Neutrophil (primary cell): ENCODE data around the gene TRIM24.

Source experiments
- H3K27ac ChIP-seq: fragments of 200-600 bp; sonication (generic); 2 replicates; pipeline ENCODE4 v1.5.1; 2016; ENCODE audit warnings: mild to moderate bottlenecking, moderate library complexity
- H3K27me3 ChIP-seq: fragments of 200-600 bp; sonication (generic); 2 replicates; pipeline ENCODE4 v1.6.0; 2016; ENCODE audit warnings: mild to moderate bottlenecking
- H3K36me3 ChIP-seq: fragments of 200-600 bp; sonication (generic); 2 replicates; pipeline ENCODE4 v1.5.1; 2017
- H3K4me1 ChIP-seq, 2 experiments: fragments of 200-600 bp in 1 of 2; sonication (generic) in 1 of 2; 1 replicate in 1 of 2; 2 replicates in 1 of 2; pipeline versions ENCODE4 v1.5.1 to v1.6.1; 2013 to 2016; ENCODE audit warnings: low read depth in 1 of 2, low read length in 1 of 2, mild to moderate bottlenecking in 1 of 2, moderate library complexity in 1 of 2; ENCODE audit not compliant: control insufficient read depth in 1 of 2, insufficient read depth in 1 of 2
- H3K4me3 ChIP-seq, 2 experiments: fragments of 200-600 bp in 1 of 2; sonication (generic) in 1 of 2; 1 replicate in 1 of 2; 2 replicates in 1 of 2; pipeline ENCODE4 v1.5.1; 2013 to 2016; ENCODE audit warnings: low read depth in 1 of 2, low read length in 1 of 2, mild to moderate bottlenecking in 1 of 2, moderate library complexity in 1 of 2
- H3K9me3 ChIP-seq: fragments of 200-600 bp; sonication (generic); 2 replicates; pipeline ENCODE4 v1.5.1; 2016
- TF ChIP-seq, protein P1 (sequence below): fragments of 200-600 bp; sonication (generic); IDR thresholded peaks from 2 replicates; pipeline ENCODE4 v1.5.1; 2016; ENCODE audit warnings: antibody characterized with exemption

The TRIM24 gene

GRCh38 chr7:138519061-138519798 is 59.2 kb downstream of the TRIM24 start:
- Histone ChIP-seq H3K27me3 (no peaks in the 10 kb centered on the region), H3K36me3 (peaks cover 34% of the 10 kb centered on the region), H3K9me3 (no peaks in the 10 kb centered on the region), H3K27ac (no peak overlapping the region), H3K4me3 (no peak overlapping the region), H3K4me1 (no peaks in the 10 kb centered on the region)
- TF ChIP-seq, protein P1, sequence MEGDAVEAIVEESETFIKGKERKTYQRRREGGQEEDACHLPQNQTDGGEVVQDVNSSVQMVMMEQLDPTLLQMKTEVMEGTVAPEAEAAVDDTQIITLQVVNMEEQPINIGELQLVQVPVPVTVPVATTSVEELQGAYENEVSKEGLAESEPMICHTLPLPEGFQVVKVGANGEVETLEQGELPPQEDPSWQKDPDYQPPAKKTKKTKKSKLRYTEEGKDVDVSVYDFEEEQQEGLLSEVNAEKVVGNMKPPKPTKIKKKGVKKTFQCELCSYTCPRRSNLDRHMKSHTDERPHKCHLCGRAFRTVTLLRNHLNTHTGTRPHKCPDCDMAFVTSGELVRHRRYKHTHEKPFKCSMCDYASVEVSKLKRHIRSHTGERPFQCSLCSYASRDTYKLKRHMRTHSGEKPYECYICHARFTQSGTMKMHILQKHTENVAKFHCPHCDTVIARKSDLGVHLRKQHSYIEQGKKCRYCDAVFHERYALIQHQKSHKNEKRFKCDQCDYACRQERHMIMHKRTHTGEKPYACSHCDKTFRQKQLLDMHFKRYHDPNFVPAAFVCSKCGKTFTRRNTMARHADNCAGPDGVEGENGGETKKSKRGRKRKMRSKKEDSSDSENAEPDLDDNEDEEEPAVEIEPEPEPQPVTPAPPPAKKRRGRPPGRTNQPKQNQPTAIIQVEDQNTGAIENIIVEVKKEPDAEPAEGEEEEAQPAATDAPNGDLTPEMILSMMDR, result no peak

- peaks cover 40% of the 10 kb centered on the region for H3K36me3 ChIP-seq
Observed at GRCh38 chr7:138520742-138521141, 60.7 kb downstream of the TRIM24 start.

GRCh38 chr7:138521837-138522461 is 61.9 kb downstream of the TRIM24 start:
- Histone ChIP-seq H3K4me1 (no peaks in the 10 kb centered on the region), H3K27ac (no peak overlapping the region), H3K9me3 (peaks cover 3% of the 10 kb centered on the region), H3K27me3 (no peaks in the 10 kb centered on the region), H3K36me3 (peaks cover 37% of the 10 kb centered on the region), H3K4me3 (no peak overlapping the region)
- TF ChIP-seq, protein P1, result no peak

More at GRCh38 chr7:138520742-138521141, 60.7 kb downstream of the TRIM24 start:
- H3K27me3 ChIP-seq, result no peaks in the 10 kb centered on the region
- H3K9me3 ChIP-seq, result no peaks in the 10 kb centered on the region
- H3K4me3 ChIP-seq, result no peak overlapping the region
- H3K27ac ChIP-seq, result no peak overlapping the region
- TF ChIP-seq, protein P1, result no peak
- no peaks in the 10 kb centered on the region for H3K4me1 ChIP-seq

- H3K36me3 ChIP-seq, result peaks cover 28% of the 10 kb centered on the region
- H3K27me3 ChIP-seq, result no peaks in the 10 kb centered on the region
- H3K9me3 ChIP-seq, result peaks cover 19% of the 10 kb centered on the region
Observed at GRCh38 chr7:138524259-138524658, 64.2 kb downstream of the TRIM24 start.

DNA sequence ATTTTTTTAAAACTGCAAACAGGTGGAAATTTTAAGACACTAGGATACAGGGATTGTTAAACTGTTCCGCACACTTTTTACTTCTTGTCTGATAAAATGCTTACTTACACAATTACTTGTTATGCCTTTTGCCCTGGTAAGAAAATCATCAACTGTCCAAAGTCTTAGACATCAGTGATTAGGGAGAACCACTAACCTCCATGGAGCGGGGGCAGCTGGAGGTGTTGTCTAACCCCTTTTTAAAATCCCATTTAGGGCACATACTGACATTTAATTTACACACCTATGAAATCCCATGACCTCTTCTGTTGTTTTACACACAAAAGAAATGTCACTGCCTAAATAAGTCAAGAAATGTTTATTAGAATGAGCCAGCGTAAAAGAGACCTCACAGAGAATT is 65.7 kb downstream of the TRIM24 start:
- peaks cover 26% of the 10 kb centered on the region for H3K36me3 ChIP-seq
- no peak overlapping the region for H3K27ac ChIP-seq

More at GRCh38 chr7:138524259-138524658, 64.2 kb downstream of the TRIM24 start:
- Histone ChIP-seq H3K27ac (no peak overlapping the region), H3K4me3 (no peak overlapping the region), H3K4me1 (no peaks in the 10 kb centered on the region)
- TF ChIP-seq, protein P1, result no peak

More for the DNA sequence above, 65.7 kb downstream of the TRIM24 start:
- Histone ChIP-seq H3K4me3 (no peak overlapping the region), H3K9me3 (peaks cover 19% of the 10 kb centered on the region), H3K4me1 (no peaks in the 10 kb centered on the region), H3K27me3 (no peaks in the 10 kb centered on the region)
- TF ChIP-seq, protein P1, result no peak
